Upper lobe of left lung (tissue), 6 donors: Measurements from ENCODE around the gene UVSSA. TPM values are rescaled to one million over a fixed set of nuclear protein-coding genes. Genes with fewer than 3 reads are reported as not detected.

ENCODE experiments used
- ATAC-seq, 2 donors: fragments of 200-7000 bp; cut with Tn5 transposase; one replicate each; pipeline ENCODE4 v1.9.1; 2022; ENCODE audit warnings: mild to moderate bottlenecking in 2 of 2, moderate library complexity in 2 of 2; ENCODE audit not compliant: low FRiP score in 2 of 2
- DNase-seq, 2 donors: peaks; one replicate each; pipeline ENCODE4 v3.0.0-alpha.2; 2019 to 2020
- H3K27ac ChIP-seq, 4 donors: fragments of 200-600 bp; sonication (generic); one replicate each; pipeline ENCODE4 v1.5.1; 2016 to 2019
- H3K27me3 ChIP-seq, 4 donors: fragments of 200-600 bp; sonication (generic); one replicate each; pipeline ENCODE4 v1.5.1; 2017 to 2019
- H3K36me3 ChIP-seq, 4 donors: fragments of 200-600 bp; sonication (generic); one replicate each; pipeline ENCODE4 v1.5.1; 2016 to 2019
- H3K4me1 ChIP-seq, 4 donors: fragments of 200-600 bp; sonication (generic); one replicate each; pipeline ENCODE4 v1.5.1; 2018 to 2019
- H3K4me3 ChIP-seq, 4 donors: fragments of 200-600 bp; sonication (generic); one replicate each; pipeline ENCODE4 v1.5.1; 2017 to 2019; ENCODE audit warnings: mild to moderate bottlenecking in 2 of 4, moderate library complexity in 1 of 4
- H3K9me3 ChIP-seq, 4 donors: fragments of 200-600 bp; sonication (generic); one replicate each; pipeline ENCODE4 v1.5.1; 2018 to 2019
- EP300 ChIP-seq, 4 donors: sonication (generic); formaldehyde crosslinking; IDR thresholded peaks; one replicate each; pipeline ENCODE4 v1.5.1; 2017; ENCODE audit warnings: antibody characterized with exemption in 4 of 4, control low read depth in 2 of 4
- POLR2A ChIP-seq, 4 donors: fragments of 450-650 bp; IDR thresholded peaks; one replicate each; pipeline ENCODE4 v1.5.1; 2016 to 2017; ENCODE audit warnings: antibody characterized with exemption in 4 of 4, mild to moderate bottlenecking in 2 of 4
- POLR2AphosphoS5 ChIP-seq, 2 donors: sonication (generic); formaldehyde crosslinking; IDR thresholded peaks; one replicate each; pipeline ENCODE4 v1.5.1; 2017; ENCODE audit warnings: antibody characterized with exemption in 2 of 2
- WGBS, 2 donors: methylation state at CpG; one replicate each; pipeline ENCODE4 v1.1.5; 2017 to 2018; 5-methylcytosine and 5-hydroxymethylcytosine counted together
- total RNA-seq, 6 donors: library from RNA; depleted of rRNA in 4 of 6; stranded (reverse); fragments of >200 nt in 4 of 6; gene quantifications; one replicate each; pipeline versions ENCODE4 v1.1.0 to v1.2.1, GENCODE V29; 2016 to 2021
- TF ChIP-seq, protein P1 (sequence below), 6 experiments: fragments of 450-650 bp in 4 of 6; fragments of 200-600 bp in 2 of 6; sonication (generic) in 2 of 6; IDR thresholded peaks; one replicate each; pipeline ENCODE4 v1.5.1; 2016 to 2019; ENCODE audit warnings: antibody characterized with exemption in 6 of 6
- donor health status: DM: no; HTN: no; CAD: no; lungs with moderate emphysema.
- donor health status: DM: no; HTN: yes; CAD: no; lungs with severe emphysema.

Gene UVSSA
- total RNA-seq, 6 donors from 2014 or later: 15.2 to 138 (median 46.5) TPM

- TF ChIP-seq POLR2AphosphoS5 (IDR thresholded peaks at IDR 0.05) (no peak), EP300 (IDR thresholded peaks at IDR 0.05) (no peak), POLR2A (IDR thresholded peaks at IDR 0.05) (no peak)
- TF ChIP-seq, protein P1, sequence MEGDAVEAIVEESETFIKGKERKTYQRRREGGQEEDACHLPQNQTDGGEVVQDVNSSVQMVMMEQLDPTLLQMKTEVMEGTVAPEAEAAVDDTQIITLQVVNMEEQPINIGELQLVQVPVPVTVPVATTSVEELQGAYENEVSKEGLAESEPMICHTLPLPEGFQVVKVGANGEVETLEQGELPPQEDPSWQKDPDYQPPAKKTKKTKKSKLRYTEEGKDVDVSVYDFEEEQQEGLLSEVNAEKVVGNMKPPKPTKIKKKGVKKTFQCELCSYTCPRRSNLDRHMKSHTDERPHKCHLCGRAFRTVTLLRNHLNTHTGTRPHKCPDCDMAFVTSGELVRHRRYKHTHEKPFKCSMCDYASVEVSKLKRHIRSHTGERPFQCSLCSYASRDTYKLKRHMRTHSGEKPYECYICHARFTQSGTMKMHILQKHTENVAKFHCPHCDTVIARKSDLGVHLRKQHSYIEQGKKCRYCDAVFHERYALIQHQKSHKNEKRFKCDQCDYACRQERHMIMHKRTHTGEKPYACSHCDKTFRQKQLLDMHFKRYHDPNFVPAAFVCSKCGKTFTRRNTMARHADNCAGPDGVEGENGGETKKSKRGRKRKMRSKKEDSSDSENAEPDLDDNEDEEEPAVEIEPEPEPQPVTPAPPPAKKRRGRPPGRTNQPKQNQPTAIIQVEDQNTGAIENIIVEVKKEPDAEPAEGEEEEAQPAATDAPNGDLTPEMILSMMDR (IDR thresholded peaks at IDR 0.05): no peak
- ATAC-seq: no peak
- H3K36me3 ChIP-seq: peaks cover 0 to 39% (median 27%) of the 10 kb centered on the region in 4 donors
- WGBS, 2 donors: 84 to 88% methylated on average over 22 to 27 of the region's 29 CpGs
- peak overlapping the region in 3 of 4 donors; percentile 96 to 100 (median 98) for H3K27ac ChIP-seq
- H3K4me1 ChIP-seq: peaks cover 29 to 53% (median 33%) of the 10 kb centered on the region in 4 donors
- no peaks in the 10 kb centered on the region for H3K27me3 ChIP-seq
- H3K9me3 ChIP-seq: no peaks in the 10 kb centered on the region
- peak in 1 of 2 donors; percentile 65 for DNase-seq
- H3K4me3 ChIP-seq: peak overlapping the region in 1 of 4 donors; percentile 100
These were observed 2.6 kb downstream of the UVSSA start for GRCh38 chr4:1349359-1350168.

- no peaks in the 10 kb centered on the region for H3K9me3 ChIP-seq
- no peaks in the 10 kb centered on the region for H3K27me3 ChIP-seq
- TF ChIP-seq, protein P1 (IDR thresholded peaks at IDR 0.05): no peak
- H3K4me3 ChIP-seq: no peak overlapping the region
- peaks cover 27 to 47% (median 31%) of the 10 kb centered on the region in 4 donors for H3K4me1 ChIP-seq
- 84 to 89% methylated on average over 4 to 5 of the region's 5 CpGs for WGBS, 2 donors
- no peak for DNase-seq
- H3K36me3 ChIP-seq: peaks cover 0 to 44% (median 32%) of the 10 kb centered on the region in 4 donors
- H3K27ac ChIP-seq: peak overlapping the region in 1 of 4 donors; percentile 100
- no peak for ATAC-seq
These were observed 3.1 kb downstream of the UVSSA start for GRCh38 chr4:1350169-1350520.

DNA sequence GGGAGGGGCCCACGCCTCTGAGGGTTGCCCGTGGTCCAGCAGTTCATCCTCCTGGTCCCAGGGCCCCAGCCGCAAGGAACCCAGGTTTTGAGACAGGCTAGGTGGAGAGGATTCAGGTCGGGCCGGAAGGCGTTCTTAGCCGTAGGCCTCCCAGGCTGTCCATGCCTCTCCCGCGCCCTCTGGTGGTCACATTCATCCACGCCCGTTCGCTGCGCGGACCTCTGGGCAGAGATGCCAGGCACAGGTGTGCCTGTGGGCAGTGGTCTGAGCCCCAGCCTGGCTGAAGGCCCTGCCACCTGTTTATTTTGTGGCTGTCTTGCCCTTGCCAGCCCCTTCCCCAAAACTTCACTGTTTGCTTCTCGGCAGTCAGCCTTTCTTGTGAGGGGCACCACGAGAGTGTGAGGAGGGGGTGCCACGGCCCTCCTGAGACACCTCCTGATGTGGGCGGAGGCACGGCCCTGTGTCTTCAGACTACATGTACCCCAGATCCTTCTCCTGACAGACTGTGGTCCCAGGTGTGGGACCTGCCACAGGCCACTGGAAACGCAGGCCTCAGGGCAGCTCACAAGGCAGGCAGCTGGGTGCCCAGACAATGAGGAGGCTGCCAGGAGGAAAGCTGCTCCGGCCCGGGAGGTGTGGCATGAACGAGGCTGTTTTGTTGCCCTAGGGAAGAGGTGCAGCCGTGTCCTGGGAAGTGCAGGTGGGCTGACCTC lies 5.0 kb downstream of the UVSSA start:
- peaks cover 0 to 60% (median 39%) of the 10 kb centered on the region in 4 donors for H3K36me3 ChIP-seq
- TF ChIP-seq POLR2AphosphoS5 (IDR thresholded peaks at IDR 0.05) (no peak), EP300 (IDR thresholded peaks at IDR 0.05) (no peak), POLR2A (IDR thresholded peaks at IDR 0.05) (no peak)
- TF ChIP-seq, protein P1 (IDR thresholded peaks at IDR 0.05): peak; percentile 87 to 96 (median 94)
- H3K9me3 ChIP-seq: no peaks in the 10 kb centered on the region
- WGBS, 2 donors: 32 to 40% methylated on average over 22 to 23 of the region's 24 CpGs
- peak; percentile 92 to 94 for DNase-seq
- H3K4me1 ChIP-seq: peaks cover 18 to 37% (median 27%) of the 10 kb centered on the region in 4 donors
- no peaks in the 10 kb centered on the region for H3K27me3 ChIP-seq
- H3K27ac ChIP-seq: no peak overlapping the region
- ATAC-seq: peak; percentile 52 to 72
- H3K4me3 ChIP-seq: no peak overlapping the region

- no peak overlapping the region for H3K4me3 ChIP-seq
- peaks cover 0 to 65% (median 39%) of the 10 kb centered on the region in 4 donors for H3K36me3 ChIP-seq
- TF ChIP-seq EP300 (IDR thresholded peaks at IDR 0.05) (no peak), POLR2AphosphoS5 (IDR thresholded peaks at IDR 0.05) (no peak), POLR2A (IDR thresholded peaks at IDR 0.05) (no peak)
- TF ChIP-seq, protein P1 (IDR thresholded peaks at IDR 0.05): no peak
- no peak for DNase-seq
- ATAC-seq: no peak
- no peaks in the 10 kb centered on the region for H3K27me3 ChIP-seq
- H3K9me3 ChIP-seq: no peaks in the 10 kb centered on the region
- H3K27ac ChIP-seq: no peak overlapping the region
- 92 to 94% methylated on average over 3 to 12 of the region's 12 CpGs for WGBS, 2 donors
- peaks cover 18 to 36% (median 27%) of the 10 kb centered on the region in 4 donors for H3K4me1 ChIP-seq
These were observed 5.5 kb downstream of the UVSSA start for GRCh38 chr4:1352567-1352900.
